GM19099 (cell line): ENCODE data around the gene ULBP1.

Experiments used
- POLR2A ChIP-seq: IDR thresholded peaks from 3 replicates; pipeline ENCODE4 v1.6.1; 2011; ENCODE audit warnings: low read depth; ENCODE audit not compliant: insufficient read length; ENCODE audit errors: extremely low read depth

ULBP1 gene

GRCh38 chr6:149925974-149926777 lies 37.6 kb upstream of the ULBP1 start:
- no peak for TF ChIP-seq POLR2A

- TF ChIP-seq POLR2A: no peak
Measured at GRCh38 chr6:149929422-149929821, 34.3 kb upstream of the ULBP1 start.

DNA sequence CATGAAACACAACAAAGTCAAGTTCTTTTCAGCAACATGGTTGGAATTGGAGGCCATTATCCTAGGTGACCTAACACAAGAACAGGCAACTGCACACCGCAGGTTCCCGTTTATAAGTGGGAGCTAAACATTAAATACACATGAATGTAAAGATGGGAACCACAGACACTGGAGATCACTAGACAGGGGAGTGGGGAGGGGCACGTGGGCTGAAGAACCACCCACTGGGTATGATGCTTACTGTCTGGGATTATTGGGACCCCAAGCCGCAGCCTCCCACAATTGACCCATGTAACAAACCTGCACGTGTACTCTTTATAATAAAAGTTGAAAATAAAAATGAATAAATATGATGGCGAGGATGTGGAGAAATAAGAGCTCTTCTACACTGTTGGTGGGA lies 32.2 kb upstream of the ULBP1 start:
- no peak for TF ChIP-seq POLR2A

GRCh38 chr6:149933036-149933435 lies 30.7 kb upstream of the ULBP1 start:
- no peak for TF ChIP-seq POLR2A

DNA sequence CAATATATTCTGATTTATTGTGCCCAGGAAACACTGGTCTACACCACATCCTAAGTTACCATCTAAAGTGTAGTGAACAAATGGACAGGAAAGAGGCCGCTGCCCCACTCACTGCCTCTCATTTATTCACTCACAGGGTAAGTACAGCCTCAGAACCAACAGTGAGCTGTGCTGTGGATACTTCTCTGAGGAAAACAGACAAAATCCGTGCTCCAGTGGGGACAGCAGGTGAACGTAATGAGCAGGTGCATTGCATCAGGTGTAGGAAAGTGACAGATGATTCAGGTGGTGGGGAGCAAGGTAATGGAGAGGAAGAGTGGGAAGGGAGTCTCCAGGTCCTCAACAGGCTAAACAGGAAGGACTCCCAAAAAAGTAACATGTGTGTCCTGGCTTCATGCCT lies 30.3 kb upstream of the ULBP1 start:
- TF ChIP-seq POLR2A: no peak

GRCh38 chr6:149934249-149935156 lies 29.2 kb upstream of the ULBP1 start:
- no peak for TF ChIP-seq POLR2A

- no peak for TF ChIP-seq POLR2A
Measured at GRCh38 chr6:149935246-149935645, 28.5 kb upstream of the ULBP1 start.

DNA sequence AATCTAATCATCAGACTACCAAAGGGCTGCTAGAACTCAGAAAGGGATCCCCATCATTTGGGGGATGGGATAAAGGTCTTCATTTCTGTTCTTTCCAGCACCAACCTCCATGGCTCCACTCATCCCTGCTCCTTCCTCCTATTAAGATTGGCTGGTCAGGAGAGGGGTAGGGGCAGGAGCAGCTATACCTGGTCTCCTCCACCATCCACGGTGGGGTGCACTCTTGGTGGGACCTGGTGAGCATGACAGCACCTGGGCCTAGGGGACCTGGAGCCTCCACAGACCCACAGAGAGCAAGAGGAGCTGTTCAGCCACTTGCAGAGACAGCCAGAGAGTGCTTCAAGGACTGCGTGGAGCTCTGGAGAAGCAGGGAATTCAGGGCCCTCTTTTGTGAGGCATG lies 28.1 kb upstream of the ULBP1 start:
- no peak for TF ChIP-seq POLR2A

- no peak for TF ChIP-seq POLR2A
Measured at GRCh38 chr6:149936743-149937142, 27.0 kb upstream of the ULBP1 start.

GRCh38 chr6:149938571-149939355 lies 25.0 kb upstream of the ULBP1 start:
- TF ChIP-seq POLR2A: no peak

- TF ChIP-seq POLR2A: no peak
Measured at GRCh38 chr6:149939356-149939648, 24.4 kb upstream of the ULBP1 start.

GRCh38 chr6:149939909-149940671 lies 23.7 kb upstream of the ULBP1 start:
- no peak for TF ChIP-seq POLR2A

DNA sequence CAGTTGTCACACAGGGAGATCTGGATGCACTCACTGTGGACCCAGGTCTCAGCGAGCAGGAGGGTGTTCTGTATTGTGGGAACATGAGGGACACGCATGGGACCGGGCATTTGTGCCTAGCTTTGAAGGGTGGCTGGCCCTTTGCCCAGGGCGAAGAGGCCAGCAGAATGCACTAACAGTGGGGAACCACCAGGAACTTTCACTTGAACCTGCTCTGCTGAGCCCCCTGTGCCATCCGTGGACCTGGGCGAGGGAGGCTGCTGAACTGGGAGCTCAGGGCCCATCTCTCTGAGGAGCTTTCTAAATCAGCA lies 23.1 kb upstream of the ULBP1 start:
- TF ChIP-seq POLR2A: no peak

DNA sequence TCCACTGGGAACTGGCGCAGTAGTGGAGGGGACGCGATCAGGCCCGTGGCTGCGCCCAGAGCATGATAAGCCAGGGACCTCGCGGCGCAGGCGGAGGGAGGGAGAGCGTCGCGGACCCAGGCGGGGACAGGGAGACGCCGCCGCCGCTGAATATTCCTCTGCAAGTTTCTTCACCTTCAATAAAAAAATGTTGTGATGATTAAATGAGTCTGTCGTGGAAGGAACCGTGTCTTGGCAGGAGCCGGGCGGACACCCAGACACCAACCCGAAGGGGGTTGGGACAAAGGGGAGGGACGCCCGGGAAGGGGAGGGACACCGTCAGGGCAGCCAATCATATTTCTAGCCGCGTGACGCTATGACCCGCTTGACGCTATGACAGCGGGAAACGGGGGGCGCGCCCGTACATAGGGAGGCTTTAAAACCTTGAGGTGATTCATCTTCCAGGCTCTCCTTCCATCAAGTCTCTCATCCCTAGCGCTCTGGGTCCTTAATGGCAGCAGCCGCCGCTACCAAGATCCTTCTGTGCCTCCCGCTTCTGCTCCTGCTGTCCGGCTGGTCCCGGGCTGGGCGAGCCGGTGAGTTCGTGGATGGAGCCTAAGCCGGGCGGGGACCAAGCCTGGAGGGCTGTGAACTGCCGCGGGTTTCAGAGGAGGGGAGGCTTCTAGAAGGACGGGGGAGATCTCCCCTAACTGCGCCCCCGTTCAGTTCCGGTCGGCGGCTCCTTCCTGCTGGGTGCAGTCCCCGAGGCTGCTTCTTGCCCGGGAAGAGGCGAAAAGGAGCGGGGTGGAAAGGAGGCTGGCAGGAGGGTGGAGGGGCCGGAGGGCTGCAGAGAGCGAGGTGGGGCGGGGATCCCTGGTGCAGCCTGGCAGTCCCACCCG lies 21.9 kb upstream of the ULBP1 start, which contains the start of gene ULBP2:
Gene ULBP2 (plus strand): TSS at position 432 of the 878 bp plus-strand sequence. CDS start 59 bp downstream, at position 491.
- TF ChIP-seq POLR2A: no peak

GRCh38 chr6:149942461-149942829 lies 21.3 kb upstream of the ULBP1 start:
- TF ChIP-seq POLR2A: no peak

DNA sequence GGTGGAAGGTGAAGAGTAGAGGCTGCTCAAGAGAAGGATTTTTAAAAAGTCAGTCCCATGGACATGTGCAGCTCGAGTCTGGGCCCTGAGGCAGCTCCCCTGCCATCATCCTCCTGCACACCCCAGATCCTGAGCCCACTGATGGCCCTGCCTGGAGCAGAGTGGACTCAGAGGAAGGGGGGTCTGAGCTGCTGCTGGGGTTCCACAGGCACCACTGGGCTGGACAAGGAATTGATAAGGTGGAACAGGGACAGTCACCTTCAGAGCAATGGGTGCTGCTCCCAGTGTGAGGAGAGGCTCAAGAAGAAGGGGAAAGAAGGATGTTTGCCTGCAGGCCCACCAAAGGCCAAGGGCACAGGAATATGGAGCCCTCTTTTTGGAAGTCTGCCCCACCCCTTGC lies 15.7 kb upstream of the ULBP1 start:
- no peak for TF ChIP-seq POLR2A
